ENCODE results near the gene LHX1.

LHX1 gene

DNA sequence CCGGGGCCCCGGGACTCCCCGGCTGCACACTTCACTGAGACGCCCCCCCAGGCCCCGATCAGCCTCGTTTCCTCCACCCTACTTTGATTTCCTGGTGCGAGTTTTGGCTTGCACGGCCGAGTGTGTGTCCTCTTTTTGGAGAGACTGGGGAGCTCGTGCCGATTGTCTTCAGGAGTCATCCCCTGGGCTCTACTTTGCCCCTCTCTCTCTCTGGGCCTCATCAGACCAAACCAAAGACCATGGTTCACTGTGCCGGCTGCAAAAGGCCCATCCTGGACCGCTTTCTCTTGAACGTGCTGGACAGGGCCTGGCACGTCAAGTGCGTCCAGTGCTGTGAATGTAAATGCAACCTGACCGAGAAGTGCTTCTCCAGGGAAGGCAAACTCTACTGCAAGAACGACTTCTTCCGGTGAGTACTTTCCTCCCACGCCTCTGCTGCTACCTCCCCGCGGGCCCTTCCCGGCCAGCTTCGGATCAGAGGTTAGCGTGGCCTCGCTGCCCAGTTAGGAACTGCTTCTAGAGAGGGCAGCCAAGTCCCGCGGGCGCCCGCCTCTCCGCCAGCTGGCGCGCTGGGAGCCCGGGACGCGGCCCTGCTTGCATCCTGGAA, 787 bp downstream of the LHX1 start:
- in situ Hi-C loops (cut with MboI; ENCODE audit: low sequenced_read_pairs), result no loop called here

DNA sequence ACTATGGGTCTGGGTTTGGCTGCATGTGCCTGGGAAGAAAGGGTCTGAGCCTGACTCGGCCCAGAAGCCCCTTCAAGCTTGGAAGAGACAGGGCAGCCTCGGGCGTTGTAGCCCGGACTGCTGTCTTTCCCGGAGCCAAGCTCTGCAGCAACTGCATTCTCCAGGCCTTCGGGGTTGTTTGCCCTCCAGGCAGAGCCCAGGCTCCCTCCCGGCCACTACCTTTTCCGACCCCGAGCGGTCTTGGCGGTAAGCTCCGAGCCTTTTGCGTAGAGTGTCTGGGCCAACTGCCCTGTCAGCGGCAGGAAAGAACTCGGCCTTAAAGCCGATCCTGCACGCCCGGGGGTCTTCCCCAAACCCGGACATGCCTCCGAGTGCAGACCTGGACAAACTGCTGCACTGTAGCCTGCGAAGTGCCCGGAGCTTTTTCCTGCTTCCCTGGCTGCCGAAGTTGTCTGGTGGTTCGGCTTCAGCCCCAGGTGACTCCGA, 1.3 kb downstream of the LHX1 start:
- in situ Hi-C loops (cut with MboI; ENCODE audit: low sequenced_read_pairs), result no loop called here

- in situ Hi-C loops (cut with MboI; ENCODE audit: low sequenced_read_pairs), result no loop called here
These were observed 2.0 kb downstream of the LHX1 start for GRCh38 chr17:36939052-36939801.

DNA sequence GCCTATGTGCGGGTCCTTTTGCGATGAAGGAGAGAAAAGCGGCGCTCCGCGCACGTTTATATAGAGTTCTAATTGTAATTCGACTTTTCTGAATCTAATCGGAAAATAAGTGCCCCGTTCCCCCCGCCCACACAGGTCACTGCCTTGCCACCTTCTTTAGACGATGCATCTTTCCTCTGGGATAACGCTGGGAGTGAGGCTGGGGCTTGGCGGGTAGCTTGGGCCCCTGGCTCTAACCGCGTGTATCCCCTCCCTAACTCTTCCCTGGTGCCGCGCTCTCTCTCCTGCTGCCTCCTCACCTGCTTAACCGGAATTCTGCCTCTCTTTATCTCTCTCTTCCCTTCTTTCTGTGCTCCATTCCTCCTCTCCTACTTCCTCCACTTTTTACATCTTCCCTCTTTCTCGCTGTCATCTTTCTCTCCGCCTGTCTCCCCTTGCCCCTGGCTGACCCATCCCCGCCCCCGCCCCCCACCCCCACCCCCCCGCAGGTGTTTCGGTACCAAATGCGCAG, 2.6 kb downstream of the LHX1 start:
- in situ Hi-C loops (cut with MboI; ENCODE audit: low sequenced_read_pairs), result no loop called here

DNA sequence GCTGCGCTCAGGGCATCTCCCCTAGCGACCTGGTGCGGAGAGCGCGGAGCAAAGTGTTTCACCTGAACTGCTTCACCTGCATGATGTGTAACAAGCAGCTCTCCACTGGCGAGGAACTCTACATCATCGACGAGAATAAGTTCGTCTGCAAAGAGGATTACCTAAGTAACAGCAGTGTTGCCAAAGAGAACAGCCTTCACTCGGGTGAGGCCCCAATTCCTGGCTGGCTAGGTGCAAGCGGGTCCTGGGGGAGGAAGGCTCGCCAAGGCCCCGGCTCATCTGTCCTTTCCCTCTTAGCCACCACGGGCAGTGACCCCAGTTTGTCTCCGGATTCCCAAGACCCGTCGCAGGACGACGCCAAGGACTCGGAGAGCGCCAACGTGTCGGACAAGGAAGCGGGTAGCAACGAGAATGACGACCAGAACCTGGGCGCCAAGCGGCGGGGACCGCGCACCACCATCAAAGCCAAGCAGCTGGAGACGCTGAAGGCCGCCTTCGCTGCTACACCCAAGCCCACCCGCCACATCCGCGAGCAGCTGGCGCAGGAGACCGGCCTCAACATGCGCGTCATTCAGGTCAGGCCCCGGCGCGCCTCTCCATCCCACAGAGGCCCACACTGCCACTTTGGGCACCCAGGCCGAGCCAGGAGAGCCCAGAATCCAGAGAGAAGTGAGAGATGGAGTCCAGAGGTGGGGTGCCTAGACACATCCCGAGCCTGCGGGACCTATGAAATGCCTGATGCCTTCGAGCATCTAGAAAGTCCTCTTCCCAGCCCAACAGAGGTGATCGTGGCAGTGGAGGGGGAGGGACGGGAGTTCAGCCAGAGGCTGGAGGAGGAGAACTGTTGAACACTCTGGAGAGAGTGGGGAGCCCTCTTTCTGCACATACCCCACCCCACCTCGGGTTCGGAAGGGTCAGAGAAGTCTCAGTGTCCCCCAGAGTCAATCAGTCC, 3.3 kb downstream of the LHX1 start:
- in situ Hi-C loops (cut with MboI; ENCODE audit: low sequenced_read_pairs), result no loop called here

- in situ Hi-C loops (cut with MboI; ENCODE audit: low sequenced_read_pairs), result no loop called here
These were observed 4.2 kb downstream of the LHX1 start for GRCh38 chr17:36941265-36942010.

DNA sequence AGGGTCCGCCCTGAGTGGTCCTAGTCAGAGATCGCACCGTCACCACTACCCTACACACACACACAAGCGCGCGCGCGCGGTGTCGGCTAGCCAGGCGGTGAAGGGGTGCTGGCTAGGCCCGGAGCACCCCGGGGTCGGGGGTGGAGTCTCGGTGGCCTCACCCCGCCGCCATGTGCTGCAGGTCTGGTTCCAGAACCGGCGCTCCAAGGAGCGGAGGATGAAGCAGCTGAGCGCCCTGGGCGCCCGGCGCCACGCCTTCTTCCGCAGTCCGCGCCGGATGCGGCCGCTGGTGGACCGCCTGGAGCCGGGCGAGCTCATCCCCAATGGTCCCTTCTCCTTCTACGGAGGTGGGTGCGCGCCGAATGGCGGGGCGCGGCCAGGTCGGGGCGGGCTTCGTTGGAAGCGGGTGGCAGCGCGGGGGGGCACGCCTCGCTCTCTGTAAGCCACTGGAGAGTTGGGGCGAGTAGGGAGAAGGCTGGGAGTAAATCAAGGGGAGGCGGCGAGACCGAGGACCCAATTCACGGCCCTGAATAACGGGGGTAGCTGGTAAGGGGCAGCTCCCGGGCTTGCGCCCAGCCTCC, 4.8 kb downstream of the LHX1 start:
- in situ Hi-C loops (cut with MboI; ENCODE audit: low sequenced_read_pairs), result no loop called here

DNA sequence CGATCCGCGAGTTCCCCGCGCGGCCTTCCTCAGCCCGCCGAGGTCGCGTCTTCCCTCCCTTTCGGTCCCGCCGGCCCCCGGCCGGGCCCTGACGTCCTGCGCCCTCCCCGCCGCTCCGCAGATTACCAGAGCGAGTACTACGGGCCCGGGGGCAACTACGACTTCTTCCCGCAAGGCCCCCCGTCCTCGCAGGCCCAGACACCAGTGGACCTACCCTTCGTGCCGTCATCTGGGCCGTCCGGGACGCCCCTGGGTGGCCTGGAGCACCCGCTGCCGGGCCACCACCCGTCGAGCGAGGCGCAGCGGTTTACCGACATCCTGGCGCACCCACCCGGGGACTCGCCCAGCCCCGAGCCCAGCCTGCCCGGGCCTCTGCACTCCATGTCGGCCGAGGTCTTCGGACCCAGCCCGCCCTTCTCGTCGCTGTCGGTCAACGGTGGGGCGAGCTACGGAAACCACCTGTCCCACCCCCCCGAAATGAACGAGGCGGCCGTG, 5.4 kb downstream of the LHX1 start:
- in situ Hi-C loops (cut with MboI; ENCODE audit: low sequenced_read_pairs), result no loop called here

GRCh38 chr17:36943250-36944191, 6.2 kb downstream of the LHX1 start:
- in situ Hi-C loops (cut with MboI; ENCODE audit: low sequenced_read_pairs), result no loop called here

DNA sequence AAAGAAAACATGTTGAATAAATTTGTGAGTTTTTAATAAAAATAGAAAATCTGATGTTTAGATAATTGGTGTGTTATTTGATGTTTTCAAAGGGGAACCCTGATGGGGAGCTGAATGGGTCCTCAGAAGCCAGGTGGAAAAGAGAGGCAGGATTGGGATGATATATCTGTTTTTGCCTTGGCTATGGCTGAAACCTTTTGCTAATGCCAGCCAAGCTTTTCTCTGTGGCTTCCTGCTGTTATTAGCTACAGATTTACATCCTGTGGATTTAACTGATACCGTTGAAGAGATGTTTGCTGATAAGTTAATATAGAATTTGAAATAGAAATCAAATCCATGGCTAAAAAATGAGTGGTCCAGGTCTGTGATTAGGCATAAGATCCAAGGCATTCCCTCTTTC, 7.3 kb downstream of the LHX1 start:
- in situ Hi-C loops (cut with MboI; ENCODE audit: low sequenced_read_pairs), result no loop called here

- in situ Hi-C loops (cut with MboI; ENCODE audit: low sequenced_read_pairs), result no loop called here
These were observed 7.9 kb downstream of the LHX1 start for GRCh38 chr17:36945140-36945539.

DNA sequence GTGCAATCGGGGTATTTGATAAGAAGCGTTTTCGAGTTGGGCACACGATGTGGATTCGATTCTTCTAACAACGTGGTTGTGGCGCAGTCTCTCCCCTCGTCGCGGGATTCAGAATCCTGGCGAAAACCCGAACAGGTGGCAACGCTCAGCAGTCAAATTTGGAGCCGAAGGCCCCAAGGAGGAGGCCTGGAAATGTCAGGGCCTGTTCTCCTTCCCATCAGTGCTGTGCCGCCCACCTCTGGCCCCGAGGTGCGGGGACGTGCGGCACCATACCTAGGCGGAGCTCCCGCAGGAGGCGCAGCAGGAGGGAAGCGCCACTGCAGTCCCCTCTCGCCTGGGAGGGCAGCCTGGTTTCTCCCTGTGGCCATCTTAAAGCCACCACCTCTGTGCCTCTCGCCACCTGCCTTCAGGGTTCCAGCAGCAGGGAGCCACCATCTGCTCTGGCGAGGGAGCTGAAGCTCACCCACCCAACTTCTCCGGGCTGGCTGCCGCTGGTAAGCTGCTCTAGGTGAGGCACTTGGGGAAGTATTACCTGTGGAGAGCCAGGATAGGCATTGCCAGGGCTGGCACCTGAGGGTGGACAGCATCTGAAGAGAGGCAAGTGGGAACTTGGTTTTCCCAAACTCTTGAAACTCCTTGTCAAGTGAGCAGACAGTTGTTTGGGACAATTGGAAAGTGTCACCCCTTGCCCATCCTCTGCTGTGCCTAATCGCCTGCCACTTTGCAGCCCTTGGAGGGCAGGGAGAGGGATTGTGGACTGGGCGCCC, 8.9 kb downstream of the LHX1 start:
- in situ Hi-C loops (cut with MboI; ENCODE audit: low sequenced_read_pairs), result no loop called here

GRCh38 chr17:36946726-36947091, 9.4 kb downstream of the LHX1 start:
- in situ Hi-C loops (cut with MboI; ENCODE audit: low sequenced_read_pairs), result no loop called here

DNA sequence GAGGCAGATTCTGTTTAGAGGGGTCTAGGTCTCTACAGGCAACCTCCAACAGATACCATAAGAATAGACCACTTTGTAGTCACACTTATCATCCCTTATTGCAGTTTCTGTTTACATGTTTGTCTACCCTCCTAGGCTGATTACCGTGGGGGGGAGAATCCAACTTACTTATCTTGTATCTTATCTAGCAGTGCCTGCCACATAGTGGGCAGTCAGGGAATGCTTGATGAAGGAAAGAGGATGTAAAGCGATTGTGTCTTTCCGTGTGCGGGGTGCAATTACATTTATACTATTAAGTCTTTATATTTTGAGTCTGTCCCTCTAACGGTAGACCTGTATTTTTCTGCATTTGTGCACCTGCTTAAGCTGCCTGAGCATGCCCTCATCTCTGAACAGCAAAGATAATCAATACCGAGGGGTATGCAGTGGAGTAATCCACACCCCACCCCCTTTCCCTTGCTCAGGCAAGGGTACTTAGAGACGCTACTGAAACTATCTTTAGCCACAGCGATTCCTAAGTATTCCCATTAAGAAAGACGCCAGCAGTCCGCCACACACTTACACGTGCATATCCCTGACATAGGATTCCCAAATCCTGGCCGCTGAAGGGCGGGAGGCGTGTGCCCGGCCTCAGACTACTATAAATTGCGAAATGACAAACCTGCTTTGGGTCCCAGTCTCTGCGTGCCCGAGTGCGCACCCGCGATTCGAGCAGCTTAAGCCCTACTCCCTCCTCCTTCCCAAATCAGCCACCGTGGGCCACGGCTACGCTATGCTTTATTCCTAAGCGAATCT, 10.8 kb downstream of the LHX1 start:
- in situ Hi-C loops (cut with MboI; ENCODE audit: low sequenced_read_pairs), result no loop called here

- in situ Hi-C loops (cut with MboI; ENCODE audit: low sequenced_read_pairs), result no loop called here
These were observed 11.6 kb downstream of the LHX1 start, which contains the start of gene AATF for GRCh38 chr17:36948717-36949460. Gene AATF (plus strand): TSS chr17:36948954. CDS start chr17:36949126, 172 bp downstream.

GRCh38 chr17:36949461-36949927, 12.2 kb downstream of the LHX1 start:
- in situ Hi-C loops (cut with MboI; ENCODE audit: low sequenced_read_pairs), result no loop called here
